HG03066 (cell line): ENCODE measurements around the gene DENND1A.

Experiments
- ATAC-seq: cut with Tn5 transposase; IDR thresholded peaks from one replicate; pipeline ENCODE4 v1.9.1; 2021; ENCODE audit warnings: low read depth; ENCODE audit not compliant: unreplicated experiment

DENND1A gene

DNA sequence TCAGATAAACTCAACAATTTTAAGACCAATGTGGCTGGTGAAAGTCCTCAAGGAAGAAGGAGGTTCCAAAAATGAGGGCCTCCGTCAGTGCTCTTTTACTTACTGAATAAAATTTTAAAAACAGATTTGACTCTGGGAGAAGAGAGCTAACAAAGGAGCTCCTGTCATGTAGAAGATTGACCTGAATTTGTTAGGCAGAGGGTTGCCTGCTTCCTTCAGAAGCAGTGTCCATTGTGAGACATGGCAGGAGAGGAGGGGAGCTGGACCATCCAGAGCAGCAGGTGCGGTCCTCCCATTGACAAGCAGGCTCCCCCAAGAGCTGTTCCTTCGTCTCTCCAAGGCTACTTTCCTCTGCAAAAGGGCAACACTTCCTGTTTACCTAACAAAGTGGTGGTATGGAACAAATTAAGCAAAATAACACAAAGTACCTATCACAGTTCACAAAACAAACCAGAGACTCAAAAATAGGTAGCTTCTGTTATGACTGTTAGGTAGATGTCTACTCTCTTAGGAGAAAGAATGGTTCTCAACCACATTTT is 238.1 kb downstream of the DENND1A start:
- ATAC-seq, result no peak

DNA sequence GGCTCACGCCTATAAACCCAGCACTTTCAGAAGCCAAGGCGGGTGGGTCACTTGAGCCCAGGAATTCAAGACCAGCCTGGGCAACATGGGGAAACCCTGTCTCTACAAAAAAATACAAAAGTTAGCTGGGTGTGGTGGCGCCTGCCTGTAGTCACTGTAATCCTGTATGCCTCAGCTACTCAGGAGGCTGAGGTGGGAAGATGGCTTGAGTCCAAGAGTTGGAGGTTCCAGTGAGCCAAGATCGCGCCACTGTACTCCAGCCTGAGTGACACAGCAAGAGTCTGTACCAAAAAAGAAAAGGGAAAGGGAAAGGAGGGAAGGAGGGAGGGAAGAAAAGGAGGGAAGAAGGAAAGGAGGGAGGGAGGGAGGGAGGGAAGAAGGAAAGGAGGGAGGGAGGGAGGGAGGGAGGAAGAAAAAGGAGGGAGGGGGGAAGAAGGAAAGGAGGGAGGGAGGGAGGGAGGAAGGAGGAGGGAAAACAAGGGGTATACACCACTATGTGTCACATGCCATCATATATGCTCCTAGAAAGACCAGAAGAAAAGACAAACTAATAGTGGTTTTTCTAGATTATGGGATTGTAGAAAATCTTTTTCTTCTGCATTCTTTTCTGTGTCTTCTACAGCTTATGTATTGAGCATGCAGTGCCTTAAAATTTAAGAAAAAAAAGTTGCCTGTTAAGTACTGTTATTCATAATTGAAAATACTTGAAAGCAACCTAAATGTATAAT is 240.1 kb downstream of the DENND1A start:
- ATAC-seq, result no peak

DNA sequence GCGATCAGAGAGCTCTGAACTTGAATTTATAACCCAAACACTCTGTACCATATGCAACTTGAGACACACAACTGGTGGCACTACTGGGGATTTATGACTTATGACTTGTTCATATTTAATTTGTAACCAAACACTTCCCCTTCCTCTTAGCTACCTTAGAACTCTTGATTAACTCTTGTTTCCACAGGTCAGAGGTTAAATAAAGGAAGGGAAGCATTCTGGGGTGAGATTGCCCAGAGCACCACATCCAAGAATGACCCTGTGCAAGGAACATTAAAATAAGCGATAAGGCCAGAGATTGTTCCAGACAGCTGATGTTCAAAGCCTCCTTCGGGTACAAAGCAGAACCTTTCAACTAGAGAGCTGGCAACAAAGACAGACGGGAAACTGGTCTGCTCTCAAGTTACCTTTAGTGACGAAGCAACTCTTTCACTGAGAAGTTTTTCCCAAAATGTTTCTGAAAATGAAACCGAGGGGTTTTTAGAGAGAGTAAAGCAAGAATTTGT is 242.6 kb downstream of the DENND1A start:
- no peak for ATAC-seq

DNA sequence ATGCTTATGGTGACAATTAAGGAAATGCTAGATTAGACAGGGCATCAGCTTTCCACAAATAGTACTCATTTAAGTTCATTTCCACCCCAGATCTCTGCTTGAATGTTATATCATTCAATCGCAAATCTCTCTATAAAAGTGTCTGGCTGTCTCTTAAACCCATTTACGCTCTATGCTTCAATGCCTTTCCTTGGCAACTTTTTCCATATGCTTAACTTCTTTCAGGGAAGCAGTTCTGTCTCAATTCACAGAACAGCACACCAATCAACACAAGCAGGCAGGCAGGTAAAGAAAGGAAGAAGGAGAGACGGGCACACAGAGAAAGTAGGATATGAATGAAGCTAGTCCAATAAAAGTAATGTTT is 243.1 kb downstream of the DENND1A start:
- ATAC-seq, result no peak

GRCh38 chr9:123686131-123686828 is 243.6 kb downstream of the DENND1A start:
- ATAC-seq, result no peak

DNA sequence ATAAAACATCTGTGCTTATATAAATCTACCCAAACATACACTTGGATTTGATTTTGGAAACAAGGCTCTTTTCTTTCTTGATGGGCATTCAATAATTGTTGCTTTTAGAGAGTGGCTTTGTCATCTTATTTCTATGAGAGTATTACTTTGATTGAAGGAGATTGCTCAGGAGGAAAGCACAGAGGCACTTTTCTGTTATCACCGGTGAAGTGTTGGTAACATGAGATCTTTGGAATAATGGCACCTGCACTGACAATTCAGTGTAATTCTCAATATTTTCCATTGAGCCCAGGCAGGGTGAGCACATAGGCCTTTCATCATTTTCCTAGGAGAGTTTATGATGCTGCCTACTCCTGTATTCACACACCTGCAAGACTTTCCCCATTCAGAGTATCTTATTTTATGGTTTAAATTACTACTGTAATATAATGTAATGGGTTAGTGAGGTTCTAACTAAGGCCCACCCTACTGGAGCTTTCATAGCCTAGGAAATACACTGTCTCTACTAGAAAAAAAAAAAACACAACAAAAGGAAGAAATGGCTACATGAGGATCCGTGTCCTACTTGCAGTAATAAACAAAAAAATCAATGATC is 244.3 kb downstream of the DENND1A start:
- no peak for ATAC-seq

DNA sequence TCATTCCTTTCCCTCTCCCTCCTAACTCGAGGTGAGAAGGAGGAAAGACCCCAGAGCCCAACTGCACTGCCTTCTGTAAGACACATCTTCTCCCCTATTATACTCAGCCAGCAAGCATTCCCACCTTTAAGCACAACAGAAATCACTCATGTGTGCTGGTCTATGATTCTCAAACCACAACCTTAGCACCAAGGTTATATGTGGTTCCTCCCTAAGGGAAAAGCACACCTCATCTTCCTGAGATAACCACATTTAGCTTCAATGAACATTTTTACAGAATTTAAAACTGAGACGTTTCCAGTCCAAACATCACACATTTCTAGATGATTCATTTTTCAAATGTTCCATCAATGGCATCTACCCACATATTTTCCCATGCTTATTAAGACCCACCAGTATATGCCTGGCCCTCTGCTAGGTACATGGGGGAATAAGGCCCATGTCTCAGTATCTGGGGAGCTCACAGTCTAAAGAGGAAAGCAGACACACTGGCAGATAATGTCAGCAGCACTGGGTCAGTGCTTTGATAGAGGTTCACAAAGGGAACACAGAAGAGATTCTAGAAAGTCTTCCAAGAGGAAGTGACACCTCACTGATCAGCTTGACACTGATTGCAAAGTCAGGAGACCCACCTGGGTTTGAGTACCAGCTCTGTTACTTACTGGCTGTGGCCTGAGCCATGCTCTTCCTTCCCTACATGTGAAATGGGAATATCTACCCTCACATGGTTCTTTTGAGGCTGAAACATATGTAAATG is 245.4 kb downstream of the DENND1A start:
- ATAC-seq, result no peak

DNA sequence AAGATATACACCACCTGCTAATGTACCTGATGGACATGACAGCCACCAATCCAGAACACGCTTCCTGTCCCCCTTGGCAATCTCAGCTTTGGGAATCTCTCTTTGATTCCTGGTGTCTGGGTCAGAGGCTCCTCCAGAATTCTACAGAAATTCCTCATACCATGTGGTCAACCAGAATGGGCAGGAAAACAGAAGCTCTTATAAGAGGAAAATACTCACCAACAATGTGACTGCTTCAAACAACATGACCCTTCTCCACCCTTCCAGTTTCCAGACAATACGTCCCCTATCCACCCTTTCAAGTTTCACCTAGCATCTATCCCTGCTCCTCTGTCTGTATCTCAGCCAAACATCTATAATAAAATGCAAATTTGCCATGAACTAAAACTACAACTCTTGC is 247.2 kb downstream of the DENND1A start:
- ATAC-seq, result no peak

- no peak for ATAC-seq
Measured at GRCh38 chr9:123680352-123680751, 249.6 kb downstream of the DENND1A start.

- ATAC-seq, result peak; percentile 94
Measured at GRCh38 chr9:123679330-123679987, 250.5 kb downstream of the DENND1A start.

- ATAC-seq, result no peak
Measured at GRCh38 chr9:123678878-123679329, 251.0 kb downstream of the DENND1A start.

DNA sequence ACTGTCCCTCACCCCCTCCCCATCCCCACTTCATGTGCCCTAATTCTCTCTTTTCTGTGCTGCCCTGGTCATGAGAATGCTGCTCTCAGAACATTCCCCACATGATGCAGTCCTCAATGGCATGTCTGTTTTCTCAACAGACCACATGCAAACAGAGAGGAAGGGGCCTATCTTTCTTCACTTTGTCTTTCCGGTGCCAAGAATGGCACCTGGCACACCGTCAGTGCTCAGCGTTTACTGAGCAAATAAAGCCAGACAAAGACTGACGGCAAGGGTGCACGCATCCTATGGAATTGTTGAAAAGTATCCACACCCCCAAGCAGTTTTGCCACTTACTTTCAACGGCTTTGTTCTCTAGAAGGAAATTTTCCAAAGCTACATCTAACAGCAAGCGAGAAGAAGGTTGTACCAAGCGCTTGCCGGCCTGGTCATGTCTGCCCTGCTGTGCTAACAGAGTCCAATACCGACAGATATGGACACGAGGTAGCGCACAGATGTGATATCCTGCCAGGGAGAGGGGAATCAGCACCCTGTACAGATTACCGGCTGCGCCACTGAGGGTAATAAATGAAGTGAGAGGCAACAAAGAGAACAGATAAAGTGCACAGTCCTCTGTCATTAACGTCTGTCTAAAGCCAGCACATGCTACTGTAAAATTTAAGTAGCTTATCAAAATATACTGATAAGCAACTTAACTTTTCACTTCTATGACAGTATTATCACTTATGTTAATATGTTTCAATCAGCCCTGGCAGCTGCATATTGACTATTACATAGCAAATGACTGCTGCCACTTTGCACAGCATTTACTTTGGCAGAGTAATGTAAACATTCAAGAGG is 251.7 kb downstream of the DENND1A start:
- ATAC-seq, result no peak

GRCh38 chr9:123676869-123677268 is 253.1 kb downstream of the DENND1A start:
- no peak for ATAC-seq

DNA sequence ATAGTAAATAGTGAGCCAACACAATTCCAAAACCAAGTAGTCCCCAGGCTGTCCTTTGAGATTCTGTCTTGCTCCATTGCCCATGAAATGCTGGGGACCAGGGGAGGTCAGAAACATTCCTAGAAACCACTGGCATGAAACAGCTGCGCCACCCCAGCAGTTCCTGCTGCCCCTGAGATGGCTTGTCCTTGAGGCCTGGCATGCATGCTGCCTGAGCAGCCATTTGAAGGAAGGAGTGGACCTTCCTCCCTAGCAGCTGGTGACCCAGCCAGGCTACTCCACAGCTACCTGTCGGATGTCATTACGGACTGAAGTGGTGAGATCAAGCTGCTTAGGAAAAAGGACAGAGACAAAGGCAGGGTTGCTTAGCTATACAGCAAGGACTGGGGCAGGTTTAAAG is 260.6 kb downstream of the DENND1A start:
- ATAC-seq, result no peak

GRCh38 chr9:123663529-123663928 is 266.4 kb downstream of the DENND1A start:
- ATAC-seq, result no peak

DNA sequence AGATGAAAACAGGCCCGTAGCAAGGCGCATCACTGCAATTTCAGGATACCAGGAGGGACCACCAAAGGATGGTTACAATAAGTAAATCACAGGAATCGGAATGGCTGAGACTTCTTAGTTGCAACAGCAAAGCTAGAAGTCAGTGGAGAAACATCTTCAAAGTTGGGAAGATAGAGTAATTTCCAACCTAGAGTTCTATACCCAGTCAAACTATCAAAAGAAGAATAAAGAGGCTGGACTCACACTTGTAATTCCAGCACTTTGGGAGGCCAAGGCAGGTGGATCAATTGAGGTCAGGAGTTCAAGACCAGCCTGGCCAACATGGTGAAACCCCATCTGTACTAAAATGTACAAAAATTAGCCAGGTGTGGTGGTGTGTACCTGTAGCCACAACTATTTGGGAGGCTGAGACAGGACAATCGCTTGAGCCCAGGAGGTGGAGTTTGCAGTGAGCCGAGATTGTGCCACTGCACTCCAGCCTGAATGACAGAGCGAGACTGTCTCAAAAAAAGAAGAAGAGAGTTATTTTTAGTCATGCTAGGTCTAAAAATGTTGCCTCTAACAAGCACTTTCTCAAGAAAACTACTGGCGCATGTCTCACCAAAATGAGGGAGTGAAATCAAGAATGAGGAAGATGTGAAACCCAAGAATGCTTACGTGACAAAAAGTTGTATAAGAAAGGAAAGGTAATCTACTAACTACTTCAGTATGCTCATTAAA is 267.7 kb downstream of the DENND1A start:
- peak; percentile 53 for ATAC-seq

DNA sequence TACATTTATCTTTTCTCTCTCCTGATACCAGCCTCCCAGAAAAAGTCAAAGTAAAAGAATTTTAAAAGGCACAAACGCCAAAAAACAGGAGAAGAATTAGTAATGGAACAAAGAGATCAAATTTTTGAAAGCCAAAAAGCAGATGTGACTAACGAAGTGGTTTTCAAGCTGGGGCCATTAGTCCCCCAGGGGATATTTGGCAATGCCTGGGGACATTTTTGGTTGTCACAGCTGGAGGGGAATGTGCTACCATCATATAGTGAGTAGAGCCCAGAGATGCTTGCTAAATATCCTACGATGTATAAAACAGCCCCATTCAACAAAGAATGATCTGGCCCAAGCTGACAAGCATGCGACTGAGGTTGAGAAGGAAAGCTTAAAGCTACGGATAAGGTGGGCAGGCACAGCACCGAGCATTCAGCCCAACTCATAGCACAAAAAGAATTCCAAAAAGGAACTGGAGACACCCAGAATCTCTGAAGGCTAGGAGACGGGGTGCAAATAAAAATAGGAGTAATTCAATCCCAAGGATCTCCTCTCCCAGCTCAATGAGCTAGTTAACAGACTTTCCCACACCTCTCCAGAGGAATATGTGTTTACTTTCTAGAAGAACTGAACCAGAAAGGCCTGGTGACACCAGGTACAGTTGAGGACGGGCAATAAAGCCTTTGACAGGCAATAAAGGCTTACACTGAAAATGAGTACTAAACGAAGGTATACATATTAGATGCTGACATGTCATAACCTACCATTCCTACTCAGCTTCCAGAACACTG is 269.0 kb downstream of the DENND1A start:
- no peak for ATAC-seq

- ATAC-seq, result no peak
Measured at GRCh38 chr9:123659358-123659757, 270.6 kb downstream of the DENND1A start.
